ENCODE data around the gene UBN2.
A peak's percentile ranks its signal among the peaks of the same experiment; 100 is the strongest.
"Not testable (repeated sequence)": the region's sequence is repeated elsewhere in the genome, so short reads cannot be mapped to it uniquely, and the experiment has no call there.

UBN2 gene

DNA sequence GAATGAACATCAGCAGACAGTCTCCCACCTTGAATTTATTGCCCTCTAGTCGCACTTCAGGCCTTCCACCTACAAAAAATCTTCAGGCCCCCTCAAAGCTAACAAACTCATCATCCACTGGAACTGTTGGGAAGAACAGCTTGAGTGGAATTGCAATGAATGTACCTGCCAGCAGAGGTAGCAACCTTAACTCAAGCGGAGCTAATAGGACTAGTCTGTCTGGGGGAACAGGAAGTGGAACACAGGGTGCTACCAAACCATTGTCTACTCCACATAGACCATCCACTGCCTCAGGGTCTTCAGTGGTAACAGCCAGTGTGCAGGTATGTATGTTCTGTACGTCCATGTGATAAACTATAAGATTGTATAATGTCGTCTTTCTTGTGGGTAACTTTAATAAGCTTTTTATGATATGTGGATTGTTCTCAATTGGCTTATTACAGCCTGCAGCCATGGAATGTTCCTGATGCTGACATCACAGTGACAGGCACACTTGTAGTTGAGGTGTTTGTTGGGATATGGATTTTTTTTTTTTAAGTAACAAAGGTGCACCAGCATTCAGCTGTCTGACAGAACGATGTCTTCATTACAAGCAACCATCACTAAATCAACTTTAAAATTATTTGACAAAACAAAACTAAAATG, 53.3 kb downstream of the UBN2 start:
- peak; percentile 14 for DNase-seq (ENCODE audit: low read depth, low spot score)

GRCh38 chr7:139286144-139286543, 55.1 kb downstream of the UBN2 start:
- DNase-seq (ENCODE audit: low read depth, low spot score), result no peak
- H3K4me3 ChIP-seq (ENCODE audit: low read length), result no peak overlapping the region

More for the DNA sequence above, 53.3 kb downstream of the UBN2 start:
- H3K4me3 ChIP-seq (ENCODE audit: low read length), result no peak overlapping the region

- H3K4me3 ChIP-seq (ENCODE audit: low read length), result no peak overlapping the region
These were observed 61.8 kb downstream of the UBN2 start for GRCh38 chr7:139292821-139293220.

GRCh38 chr7:139293534-139293933, 62.5 kb downstream of the UBN2 start:
- no peak overlapping the region for H3K4me3 ChIP-seq (ENCODE audit: low read length)
- no peak for DNase-seq (ENCODE audit: low read depth, low spot score)

More at GRCh38 chr7:139292821-139293220, 61.8 kb downstream of the UBN2 start:
- DNase-seq (ENCODE audit: low read depth, low spot score), result no peak

- DNase-seq (ENCODE audit: low read depth, low spot score), result no peak
- H3K4me3 ChIP-seq (ENCODE audit: low read length), result no peak overlapping the region
These were observed 63.2 kb downstream of the UBN2 start for GRCh38 chr7:139294241-139294640.

- DNase-seq (ENCODE audit: low read depth, low spot score), result no peak
- no peak overlapping the region for H3K4me3 ChIP-seq (ENCODE audit: low read length)
These were observed 64.0 kb downstream of the UBN2 start for GRCh38 chr7:139294951-139295575.

DNA sequence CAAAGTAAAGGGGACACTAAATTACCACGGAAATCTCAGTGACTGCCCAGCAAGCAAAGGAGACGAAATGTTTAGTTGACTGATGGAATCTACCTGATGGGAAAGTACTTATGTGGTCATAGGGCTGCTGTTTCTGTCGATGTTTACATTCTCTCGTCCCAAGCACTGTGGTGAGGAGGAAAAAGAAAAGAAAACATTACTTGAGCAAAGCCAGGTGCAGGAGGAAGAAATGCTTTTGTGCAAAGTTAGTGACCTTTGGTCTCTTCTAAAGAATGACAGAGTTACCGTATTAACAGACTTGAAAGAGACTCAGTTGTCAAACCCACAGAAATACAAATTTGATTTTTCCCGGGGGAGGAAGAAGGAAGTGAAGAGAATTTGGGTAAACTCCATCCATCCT, 66.8 kb downstream of the UBN2 start:
- no peak overlapping the region for H3K4me3 ChIP-seq (ENCODE audit: low read length)
- no peak for DNase-seq (ENCODE audit: low read depth, low spot score)

GRCh38 chr7:139299296-139299695, 68.3 kb downstream of the UBN2 start:
- no peak overlapping the region for H3K4me3 ChIP-seq (ENCODE audit: low read length)
- DNase-seq (ENCODE audit: low read depth, low spot score), result no peak

DNA sequence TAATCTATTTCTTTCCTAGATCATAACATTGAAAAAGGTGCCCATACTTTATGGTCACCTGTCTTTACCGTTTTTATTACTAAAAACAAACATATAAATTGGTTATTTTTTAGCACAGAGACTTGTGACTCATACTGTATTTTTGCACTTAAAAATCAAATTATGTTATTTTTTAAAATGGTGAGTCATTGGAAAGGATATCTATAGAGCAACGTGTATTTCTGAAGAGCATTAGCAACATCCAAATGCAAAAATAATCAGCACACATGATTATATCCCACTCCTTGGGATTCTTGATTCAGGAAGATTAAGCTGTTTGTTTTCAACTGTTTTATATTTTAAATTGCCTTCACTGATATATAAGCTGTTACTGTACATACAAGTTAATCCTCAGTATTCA, 69.4 kb downstream of the UBN2 start:
- no peak for DNase-seq (ENCODE audit: low read depth, low spot score)
- H3K4me3 ChIP-seq (ENCODE audit: low read length), result no peak overlapping the region

DNA sequence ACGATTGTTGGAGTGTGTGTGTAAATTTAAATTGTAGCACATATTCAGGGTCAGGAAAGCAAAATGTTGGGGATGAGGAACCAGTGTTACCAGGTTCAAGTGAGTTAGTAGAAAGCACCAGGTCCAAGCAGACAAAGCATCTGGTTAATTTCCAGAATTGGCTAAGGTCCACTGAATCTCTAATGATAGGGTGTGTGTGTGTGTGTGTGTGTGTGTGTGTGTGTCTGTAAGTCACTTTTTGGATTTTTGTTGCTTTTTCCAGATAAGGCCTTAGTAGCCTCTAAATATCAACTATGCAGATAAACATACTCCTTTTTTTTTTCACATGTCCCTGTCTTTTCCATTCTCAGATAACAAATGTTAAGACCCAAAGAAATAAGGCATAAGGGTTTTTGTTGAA, 73.5 kb downstream of the UBN2 start:
- DNase-seq (ENCODE audit: low read depth, low spot score), result no peak

DNA sequence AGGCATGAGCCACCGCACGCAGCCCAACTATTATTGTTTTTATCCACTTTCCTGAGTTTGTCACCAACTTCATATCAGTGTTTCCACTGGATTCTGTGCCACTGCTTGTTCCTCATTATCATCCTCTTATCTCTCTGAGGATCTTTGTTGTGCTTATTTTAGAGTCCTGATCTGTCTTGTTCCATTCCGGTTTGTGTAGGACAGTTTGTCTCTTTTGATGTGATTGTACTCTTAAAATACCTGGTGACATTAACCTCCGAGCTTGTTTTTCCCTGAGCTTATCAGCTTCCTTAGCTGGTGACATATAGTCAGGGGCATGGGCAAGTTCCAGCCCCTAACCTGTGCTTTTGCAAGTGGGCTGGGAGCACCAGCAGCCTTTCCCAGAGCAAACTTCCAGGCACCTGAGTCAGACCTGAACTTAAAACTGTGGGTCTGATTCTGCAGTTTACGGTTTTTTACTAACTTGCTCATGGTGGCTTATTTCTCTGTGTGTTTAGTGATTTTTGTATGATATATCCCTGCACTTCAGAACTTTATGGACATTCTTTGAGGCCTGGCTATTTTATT, 87.0 kb downstream of the UBN2 start:
- H3K4me3 ChIP-seq (ENCODE audit: low read length), result no peak overlapping the region
- no peak for DNase-seq (ENCODE audit: low read depth, low spot score)

More for the DNA sequence above, 73.5 kb downstream of the UBN2 start:
- no peak overlapping the region for H3K4me3 ChIP-seq (ENCODE audit: low read length)

- H3K4me3 ChIP-seq (ENCODE audit: low read length), result no peak overlapping the region
- DNase-seq (ENCODE audit: low read depth, low spot score), result no peak
These were observed 90.2 kb downstream of the UBN2 start for GRCh38 chr7:139321071-139321745.

- H3K4me3 ChIP-seq (ENCODE audit: low read length); DNase-seq (ENCODE audit: low read depth, low spot score): not testable (repeated sequence)
These were observed 93.7 kb downstream of the UBN2 start for GRCh38 chr7:139324709-139325108.

DNA sequence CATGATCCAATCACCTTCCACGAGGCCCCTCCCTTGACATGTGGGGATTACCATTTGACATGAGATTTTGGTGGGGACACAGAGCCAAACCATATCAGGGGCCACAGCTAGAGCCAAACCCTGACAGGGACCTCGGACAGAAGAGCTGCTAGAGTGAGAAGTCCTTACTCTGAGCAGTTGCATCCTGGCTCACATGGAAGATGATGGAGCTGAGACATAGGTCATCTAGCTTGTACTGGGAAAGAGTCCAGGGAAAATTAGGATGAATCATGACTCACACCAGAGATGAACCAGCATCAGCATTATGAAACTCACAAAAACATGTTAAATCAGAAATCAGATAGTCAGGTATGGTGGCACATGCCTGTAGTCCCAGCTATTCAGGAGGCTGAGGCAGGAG, 97.3 kb downstream of the UBN2 start:
- DNase-seq (ENCODE audit: low read depth, low spot score), result no peak

GRCh38 chr7:139329119-139329518, 98.1 kb downstream of the UBN2 start:
- no peak for DNase-seq (ENCODE audit: low read depth, low spot score)

More for the DNA sequence above, 97.3 kb downstream of the UBN2 start:
- no peak overlapping the region for H3K4me3 ChIP-seq (ENCODE audit: low read length)

GRCh38 chr7:139330333-139331030, 99.4 kb downstream of the UBN2 start:
- no peak overlapping the region for H3K4me3 ChIP-seq (ENCODE audit: low read length)
- DNase-seq (ENCODE audit: low read depth, low spot score), result no peak

More at GRCh38 chr7:139329119-139329518, 98.1 kb downstream of the UBN2 start:
- no peak overlapping the region for H3K4me3 ChIP-seq (ENCODE audit: low read length)

DNA sequence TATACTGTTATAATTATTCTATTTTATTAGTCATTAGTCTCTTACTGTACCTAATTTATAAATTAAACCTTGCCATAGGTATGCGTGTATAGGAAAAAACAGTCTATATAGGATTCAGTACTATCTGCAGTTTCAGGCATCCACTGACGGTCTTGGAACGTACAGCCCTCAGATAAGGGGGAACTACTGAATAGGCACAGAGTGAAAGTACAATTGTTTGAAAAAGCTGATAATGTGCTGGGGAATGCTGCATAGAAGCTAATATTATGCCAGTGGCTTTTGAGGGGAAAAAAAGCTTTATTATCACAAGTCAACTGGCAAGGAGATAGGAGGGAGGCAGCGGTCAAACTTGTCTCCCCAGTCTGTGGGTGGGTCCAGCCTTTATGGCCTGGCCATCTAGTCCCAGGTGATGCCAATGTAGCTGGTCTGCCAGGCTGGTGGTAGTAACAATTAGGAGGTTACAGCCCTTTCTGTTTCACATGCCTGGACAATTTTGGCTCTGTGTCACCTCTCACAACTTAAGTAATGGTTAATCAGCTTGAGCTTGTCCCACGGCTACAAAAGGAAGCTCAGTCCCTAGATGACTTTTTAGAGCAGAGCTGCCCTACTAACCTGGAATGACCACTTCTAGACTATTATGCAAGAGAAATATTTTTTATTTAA, 101.8 kb downstream of the UBN2 start:
- H3K4me3 ChIP-seq (ENCODE audit: low read length), result no peak overlapping the region
- DNase-seq (ENCODE audit: low read depth, low spot score), result no peak

GRCh38 chr7:139333443-139333842, 102.4 kb downstream of the UBN2 start:
- not testable (repeated sequence) for H3K4me3 ChIP-seq (ENCODE audit: low read length); DNase-seq (ENCODE audit: low read depth, low spot score)

Measured in Jurkat, Clone E6-1 (cell line).